GM20431 (cell line): ENCODE measurements around the gene DCLK1.

ENCODE experiments used
- in situ Hi-C: fragments of 300-500 bp; cut with MseI, MboI; formaldehyde crosslinking; loops from one replicate; pipeline ENCODE4 v1.15.0; 2020; ENCODE audit warnings: low sequenced_read_pairs; ENCODE audit not compliant: unreplicated experiment

Gene DCLK1

DNA sequence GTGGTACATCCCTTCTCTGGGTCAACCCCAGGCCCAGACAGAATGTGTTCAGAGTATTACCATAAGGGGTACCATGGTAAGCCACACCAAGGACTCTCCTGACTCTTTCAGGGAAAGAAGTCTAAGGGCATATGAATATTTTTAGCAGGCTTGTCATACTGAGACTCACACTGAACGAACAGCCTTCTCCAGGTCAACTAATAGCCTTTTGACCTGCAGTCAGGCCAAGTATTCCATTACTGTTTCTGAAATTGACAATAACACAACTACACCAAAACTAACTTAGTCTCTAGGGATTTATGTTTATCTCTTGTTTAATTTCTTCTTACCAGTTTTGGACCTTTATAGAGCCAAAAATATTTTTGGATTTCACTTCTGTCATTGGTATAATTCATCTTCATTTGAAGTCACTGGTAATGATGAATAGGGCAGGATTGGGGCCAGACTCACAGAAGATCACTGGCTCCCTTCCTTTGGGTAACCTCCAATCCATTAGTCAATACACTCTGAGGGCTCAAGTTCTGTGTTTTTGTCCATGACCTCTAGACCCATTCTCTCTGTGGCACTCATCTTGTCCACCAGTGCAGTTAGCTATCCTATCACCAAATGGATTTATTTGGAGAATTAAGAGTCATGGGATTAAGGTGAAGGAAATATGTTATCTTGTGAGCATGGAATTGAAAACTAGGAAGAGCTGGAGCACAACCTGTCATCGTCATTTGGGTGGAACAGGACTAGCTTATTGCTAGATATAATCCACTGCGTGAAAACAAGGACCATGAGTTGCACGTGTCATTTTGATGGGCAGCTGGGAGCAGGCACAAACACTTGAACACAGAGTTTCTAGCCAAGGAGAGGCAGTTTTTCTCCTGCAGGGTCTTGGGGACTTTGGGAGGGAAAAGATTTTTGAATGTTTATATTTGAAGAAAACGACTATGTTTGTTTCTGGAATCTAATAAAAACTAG is 313.3 kb downstream of the DCLK1 start:
- in situ Hi-C loops, result no loop called here

GRCh38 chr13:35814605-35815011 is 316.6 kb downstream of the DCLK1 start:
- in situ Hi-C loops, result no loop called here

- in situ Hi-C loops, result no loop called here
Measured at GRCh38 chr13:35812736-35813135, 318.4 kb downstream of the DCLK1 start.

DNA sequence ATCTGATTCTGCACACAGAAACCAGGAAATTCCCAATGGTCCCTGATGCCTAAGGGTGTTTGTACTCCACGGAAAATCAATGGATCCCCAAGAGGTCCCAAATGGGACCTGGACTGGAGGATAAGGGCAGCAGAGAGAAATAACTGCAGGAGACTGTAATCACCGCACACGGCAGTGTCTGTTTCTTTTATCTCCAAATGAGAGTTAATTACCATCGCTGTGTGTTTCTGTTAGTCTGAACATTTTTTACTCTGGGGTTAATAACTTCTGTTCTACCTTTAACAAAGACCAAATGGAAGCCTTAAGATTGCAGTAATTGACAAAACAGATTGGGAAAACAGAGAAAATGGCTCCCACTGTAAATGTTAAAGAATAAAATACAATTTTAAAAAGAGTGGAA is 320.9 kb downstream of the DCLK1 start:
- in situ Hi-C loops, result no loop called here

- in situ Hi-C loops, result no loop called here
Measured at GRCh38 chr13:35808846-35809245, 322.3 kb downstream of the DCLK1 start.

DNA sequence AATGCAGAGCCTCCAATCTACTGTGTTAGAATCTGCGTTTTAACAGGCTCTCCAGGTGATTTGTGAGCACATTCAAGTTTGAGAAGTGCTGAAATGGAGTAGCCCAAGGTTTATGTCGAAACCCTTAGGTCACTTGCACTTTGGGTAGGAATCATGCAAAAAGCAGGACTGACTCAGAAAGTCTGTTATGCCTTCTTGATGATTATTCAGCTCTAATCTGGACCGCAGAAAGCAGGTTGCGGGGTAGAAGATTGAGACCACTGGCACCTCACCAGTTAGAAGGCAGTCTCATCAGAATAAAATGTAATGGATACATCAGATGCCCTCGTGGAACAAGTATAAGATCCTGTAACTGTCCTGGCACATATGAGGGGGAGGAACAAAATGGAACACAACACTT is 326.3 kb downstream of the DCLK1 start:
- in situ Hi-C loops, result no loop called here

DNA sequence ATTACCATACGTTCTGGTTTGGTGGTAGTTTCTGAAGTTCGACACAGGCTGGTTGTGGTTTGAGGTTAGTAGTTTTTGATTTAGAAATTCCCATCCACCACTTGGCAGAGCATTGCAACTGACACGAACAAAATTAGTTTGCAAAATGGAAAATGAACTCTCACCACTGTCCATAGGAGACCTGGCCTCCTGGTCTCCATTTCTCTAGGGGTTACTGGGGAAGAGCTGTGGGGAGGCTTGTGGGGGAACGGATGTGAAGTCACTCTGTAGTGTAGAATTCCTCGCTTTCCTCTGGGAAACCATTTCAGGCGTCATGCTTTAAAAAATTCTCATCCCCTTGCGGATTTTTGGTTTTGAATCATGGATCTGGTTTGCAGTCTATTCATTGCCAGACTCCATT is 333.2 kb downstream of the DCLK1 start:
- in situ Hi-C loops, result no loop called here

- in situ Hi-C loops, result no loop called here
Measured at GRCh38 chr13:35797244-35797643, 333.9 kb downstream of the DCLK1 start.

DNA sequence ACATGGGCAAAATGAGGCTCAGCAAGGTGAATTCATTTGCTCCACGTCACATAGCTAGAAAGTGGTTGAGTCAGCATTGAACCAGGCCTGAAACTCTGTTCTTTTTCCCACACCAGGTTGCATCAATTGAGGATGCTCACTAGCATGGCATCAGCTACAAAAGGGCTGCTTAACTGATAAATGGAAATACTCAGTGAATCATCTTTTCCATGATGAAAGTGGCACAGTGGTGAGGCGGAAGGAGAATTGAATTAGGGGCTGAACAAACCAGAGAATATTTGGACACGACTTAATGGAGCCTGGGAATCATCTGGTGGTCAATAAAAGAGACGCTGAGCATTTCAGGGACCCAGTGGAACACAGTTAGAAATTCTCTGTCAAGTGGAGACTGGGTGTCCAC is 334.6 kb downstream of the DCLK1 start:
- in situ Hi-C loops, result no loop called here

GRCh38 chr13:35794734-35795389 is 336.3 kb downstream of the DCLK1 start:
- in situ Hi-C loops, result no loop called here

GRCh38 chr13:35793823-35794222 is 337.4 kb downstream of the DCLK1 start:
- in situ Hi-C loops, result no loop called here

GRCh38 chr13:35792911-35793310 is 338.3 kb downstream of the DCLK1 start:
- in situ Hi-C loops, result no loop called here

GRCh38 chr13:35792021-35792420 is 339.2 kb downstream of the DCLK1 start:
- in situ Hi-C loops, result no loop called here

GRCh38 chr13:35791184-35791851 is 339.9 kb downstream of the DCLK1 start:
- in situ Hi-C loops, result no loop called here

DNA sequence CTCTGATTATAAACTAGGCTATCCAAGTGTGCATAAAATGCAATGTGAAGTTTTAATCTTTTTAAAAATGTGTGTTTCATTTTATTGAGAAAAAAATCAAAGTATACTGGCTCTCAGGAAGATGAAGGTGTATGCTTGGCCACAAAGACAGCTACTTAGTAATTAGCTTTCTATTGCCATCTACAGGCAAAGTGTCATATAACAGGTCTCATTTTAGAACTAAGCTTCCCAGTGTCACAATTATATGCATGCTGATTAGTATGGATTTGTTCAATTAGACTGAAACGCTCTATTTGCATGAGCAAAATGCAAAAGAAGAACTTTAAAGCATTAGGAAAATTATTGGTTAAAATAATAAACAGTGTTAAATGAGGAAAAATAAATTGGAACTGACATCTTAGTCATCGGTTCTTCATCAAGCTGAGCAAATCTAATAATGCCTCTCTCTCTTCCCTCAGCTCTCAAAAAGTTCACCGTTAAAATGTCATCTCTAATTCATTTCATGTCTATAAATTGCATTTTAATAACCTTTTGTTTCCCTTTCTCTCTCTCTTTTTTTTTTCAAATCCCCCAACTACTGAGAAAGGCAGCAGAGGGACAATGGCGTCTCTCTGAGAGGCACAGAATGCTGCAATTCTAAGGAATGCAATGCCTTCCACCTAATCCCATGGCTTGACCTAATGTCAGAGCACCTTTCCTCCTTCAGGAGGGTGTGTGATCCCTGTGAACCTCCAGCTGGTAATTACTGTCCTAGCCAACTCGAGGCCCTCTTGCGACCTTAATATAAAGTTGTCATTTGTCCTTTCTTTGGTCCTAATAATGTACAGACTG is 341.6 kb downstream of the DCLK1 start:
- in situ Hi-C loops, result no loop called here

DNA sequence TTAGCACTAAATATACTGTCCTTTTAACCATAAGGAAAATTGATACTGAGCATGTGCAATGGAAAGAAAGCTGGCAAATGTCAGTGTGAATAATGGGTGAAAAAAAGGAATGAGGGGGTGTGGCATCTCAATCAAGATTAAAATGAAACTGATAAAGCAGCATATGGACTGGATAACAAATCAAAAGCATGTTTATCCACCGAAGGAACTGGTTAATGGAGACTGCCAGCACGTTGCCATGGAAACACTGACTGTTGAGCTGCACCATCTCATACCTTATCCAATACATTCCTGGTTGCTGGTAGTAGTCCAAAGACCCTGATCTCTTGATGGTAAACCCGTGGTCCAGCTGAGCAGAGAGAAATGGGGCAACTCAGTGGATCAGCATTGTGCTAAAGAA is 343.2 kb downstream of the DCLK1 start:
- in situ Hi-C loops, result no loop called here

DNA sequence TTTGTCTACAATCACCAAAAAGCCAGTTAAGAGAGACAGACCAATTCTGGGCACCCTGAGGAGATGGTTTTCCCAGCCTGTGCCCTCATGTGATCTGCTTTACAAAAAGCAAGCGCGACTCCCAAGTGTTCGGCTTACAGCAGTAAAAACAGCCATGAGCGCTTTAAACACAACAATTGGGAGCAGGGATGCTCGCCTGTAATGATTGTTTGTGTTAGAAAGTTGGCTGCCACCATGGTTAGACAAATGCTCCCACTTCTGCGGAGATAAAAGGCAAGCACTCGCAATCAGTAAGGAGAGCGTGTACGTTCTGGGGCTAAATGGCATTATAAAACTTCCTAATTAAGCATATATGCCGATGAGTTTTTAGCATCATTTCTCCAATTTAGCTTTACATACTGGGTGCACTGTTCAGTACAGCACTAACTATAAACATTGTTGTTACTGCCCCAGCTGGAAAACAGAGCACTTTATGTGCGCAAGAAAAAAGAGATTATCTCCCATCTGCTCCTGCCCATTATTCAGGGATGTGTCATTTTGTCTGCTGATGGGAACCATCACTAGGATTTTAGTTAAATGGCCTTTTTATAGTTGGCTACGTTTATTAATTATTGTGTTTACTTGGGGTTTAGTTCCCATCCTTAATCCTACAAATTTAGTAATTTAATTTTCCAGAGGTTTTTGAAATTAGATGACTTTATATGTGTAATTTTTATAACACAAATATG is 345.4 kb downstream of the DCLK1 start:
- in situ Hi-C loops, result no loop called here

DNA sequence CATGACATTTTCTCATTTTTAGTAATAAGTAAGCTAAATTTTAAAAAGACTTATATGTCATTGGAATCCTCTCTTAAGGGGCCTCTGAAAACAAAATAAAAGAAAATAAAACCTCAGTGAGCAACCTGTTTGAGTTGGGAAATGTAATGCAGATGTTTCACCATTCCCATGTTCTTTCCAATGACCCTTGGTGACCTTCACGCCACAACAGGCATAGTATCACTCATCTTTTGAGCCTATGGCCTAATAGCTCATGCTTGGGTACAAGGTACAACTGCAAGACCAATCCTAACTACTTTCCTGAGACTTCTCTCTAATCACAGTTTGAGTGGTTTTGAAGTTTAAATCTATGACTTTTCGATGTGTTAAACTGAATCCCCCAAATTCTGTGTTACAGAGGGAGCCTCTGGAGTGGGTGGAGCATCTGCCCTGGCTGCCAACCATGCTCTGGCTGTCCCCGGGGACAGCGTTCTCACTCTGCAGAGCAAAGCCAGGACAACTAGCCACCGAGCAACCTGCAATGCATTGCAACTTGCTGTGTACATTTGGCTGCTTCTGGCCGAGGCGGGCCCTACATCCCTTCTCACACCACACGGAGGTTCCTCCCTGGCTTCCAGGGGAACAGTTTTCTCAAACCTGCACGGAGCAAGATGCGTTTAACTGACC is 346.8 kb downstream of the DCLK1 start:
- in situ Hi-C loops, result no loop called here

- in situ Hi-C loops, result no loop called here
Measured at GRCh38 chr13:35782793-35783192, 348.4 kb downstream of the DCLK1 start.
